ENCODE results near the gene GNB4. TPM values are rescaled to one million over a fixed set of nuclear protein-coding genes. Genes with fewer than 3 reads are reported as not detected.

GNB4 gene
- total and polyA plus RNA-seq, 3 experiments from 2014 or later, result 0.16 to 1.9 (median 1.5) TPM

DNA sequence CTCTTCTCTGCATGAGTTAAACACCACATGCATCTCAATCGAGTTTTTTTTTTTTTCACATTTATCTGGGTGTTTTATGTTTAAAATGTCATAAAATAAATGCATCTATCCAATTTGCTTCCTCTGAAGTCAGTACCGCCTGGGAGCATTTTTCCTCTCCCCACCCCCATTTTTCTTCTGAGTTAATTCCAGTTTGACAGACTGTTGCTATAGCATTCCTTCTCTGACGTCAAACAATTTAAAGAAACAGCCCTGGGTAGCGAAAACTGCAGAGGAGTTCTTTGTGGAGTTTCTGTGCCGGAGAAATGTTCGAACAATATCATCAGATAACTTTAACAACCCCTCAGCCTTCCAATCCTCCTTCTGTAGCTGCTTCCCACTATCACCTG lies 900 bp upstream of the GNB4 start:
- ChIA-PET POLR2A (no interaction called here), CTCF (no interaction called here)
- H3K4me3 ChIP-seq (ENCODE audit: low read length), result peak overlapping the region; percentile 45
- peak overlapping the region in 1 of 8 donors; percentile 4 for H3K27ac Mint-ChIP-seq
- H3K4me1 Mint-ChIP-seq, result peaks cover 14 to 19% (median 19%) of the 10 kb centered on the region in 3 donors
- peaks cover 0 to 4% (median 3%) of the 10 kb centered on the region in 3 donors for H3K36me3 Mint-ChIP-seq
- DNase-seq, result no peak
- no peaks in the 10 kb centered on the region for H3K36me3 ChIP-seq (ENCODE audit: insufficient read depth, low read length)
- H3K27me3 ChIP-seq (ENCODE audit: insufficient read depth, low read length, poor library complexity, severe bottlenecking), result peaks cover 7% of the 10 kb centered on the region
- H3K9me3 ChIP-seq (ENCODE audit: low read length), result no peaks in the 10 kb centered on the region
- H3K4me3 Mint-ChIP-seq, result peak overlapping the region; percentile 71 to 90 (median 81)
- H3K4me1 ChIP-seq (ENCODE audit: insufficient read depth, low read length), result peaks cover 8% of the 10 kb centered on the region
- peaks cover 28 to 67% of the 10 kb centered on the region in 2 donors for H3K27me3 Mint-ChIP-seq
- peaks cover 0 to 1% (median 0%) of the 10 kb centered on the region in 5 donors for H3K9me3 Mint-ChIP-seq
- H3K27ac ChIP-seq (ENCODE audit: low read depth, low read length), result no peak overlapping the region

DNA sequence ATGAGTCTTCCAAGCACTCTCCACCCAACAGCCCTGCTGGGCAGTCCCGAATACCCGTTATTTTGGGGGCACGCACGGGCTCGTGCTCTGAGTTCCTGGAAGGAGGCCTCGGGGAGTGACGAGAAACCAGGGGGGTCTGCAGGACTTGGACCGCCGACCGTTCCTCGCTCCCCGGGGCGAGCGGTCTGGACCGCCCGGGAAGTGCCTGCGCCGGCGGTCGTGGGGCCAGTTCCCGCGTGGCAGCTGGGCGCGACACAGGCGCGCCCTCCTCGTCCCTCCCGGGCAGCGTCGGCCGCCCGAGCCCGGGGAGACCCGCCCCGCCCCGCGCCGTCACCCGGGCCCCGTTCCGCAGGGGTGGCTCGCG lies 387 bp downstream of the GNB4 start:
- peaks cover 0 to 4% (median 3%) of the 10 kb centered on the region in 3 donors for H3K36me3 Mint-ChIP-seq
- H3K9me3 ChIP-seq (ENCODE audit: low read length), result no peaks in the 10 kb centered on the region
- no peak overlapping the region for H3K27ac Mint-ChIP-seq
- peak overlapping the region; percentile 18 for H3K27ac ChIP-seq (ENCODE audit: low read depth, low read length)
- H3K27me3 Mint-ChIP-seq, result peaks cover 31 to 70% of the 10 kb centered on the region in 2 donors
- peak overlapping the region; percentile 84 to 90 (median 85) for H3K4me3 Mint-ChIP-seq
- ChIA-PET CTCF (interaction anchor here (1.2 kb wide), 1 partner anchor 110 kb away, joined by 3 read pairs; no protein-coding TSS in a partner anchor), POLR2A (no interaction called here)
- H3K36me3 ChIP-seq (ENCODE audit: insufficient read depth, low read length), result no peaks in the 10 kb centered on the region
- H3K4me1 ChIP-seq (ENCODE audit: insufficient read depth, low read length), result peaks cover 8% of the 10 kb centered on the region
- H3K4me3 ChIP-seq (ENCODE audit: low read length), result peak overlapping the region; percentile 60
- no peak for DNase-seq
- H3K9me3 Mint-ChIP-seq, result peaks cover 0 to 1% (median 0%) of the 10 kb centered on the region in 5 donors
- peaks cover 7% of the 10 kb centered on the region for H3K27me3 ChIP-seq (ENCODE audit: insufficient read depth, low read length, poor library complexity, severe bottlenecking)
- peaks cover 14 to 19% (median 19%) of the 10 kb centered on the region in 3 donors for H3K4me1 Mint-ChIP-seq

DNA sequence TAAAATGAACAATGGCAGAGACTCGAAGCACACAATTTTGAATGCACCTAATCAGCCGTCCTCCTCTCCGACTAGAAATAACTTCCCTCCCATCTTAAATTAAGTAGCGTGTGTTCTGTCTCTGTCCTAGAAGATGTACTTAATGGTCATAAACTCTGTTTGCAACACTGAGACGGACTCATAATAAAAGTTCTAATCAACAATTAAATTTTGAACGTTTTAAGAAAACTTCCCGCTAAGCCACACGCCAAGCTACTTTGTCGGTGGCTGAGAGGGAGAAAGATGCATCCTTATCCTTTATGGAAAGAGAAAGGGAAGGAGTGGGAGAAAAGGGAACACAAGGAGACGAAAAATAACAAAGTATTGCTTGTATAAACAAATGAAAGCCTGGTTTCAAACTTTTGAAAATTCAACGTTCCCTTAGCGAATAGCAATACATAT lies 989 bp downstream of the GNB4 start:
- Histone ChIP-seq H3K36me3 (ENCODE audit: insufficient read depth, low read length) (no peaks in the 10 kb centered on the region), H3K4me1 (ENCODE audit: insufficient read depth, low read length) (peaks cover 8% of the 10 kb centered on the region), H3K9me3 (ENCODE audit: low read length) (no peaks in the 10 kb centered on the region), H3K4me3 (ENCODE audit: low read length) (peak overlapping the region; percentile 60), H3K27ac (ENCODE audit: low read depth, low read length) (peak overlapping the region; percentile 18), H3K27me3 (ENCODE audit: insufficient read depth, low read length, poor library complexity, severe bottlenecking) (peaks cover 7% of the 10 kb centered on the region)
- DNase-seq, result no peak
- Mint-ChIP-seq H3K9me3 (peaks cover 0 to 1% (median 0%) of the 10 kb centered on the region in 5 donors), H3K27ac (peak overlapping the region in 1 of 8 donors; percentile 62), H3K4me3 (peak overlapping the region; percentile 84 to 90 (median 85)), H3K36me3 (peaks cover 0 to 4% (median 3%) of the 10 kb centered on the region in 3 donors), H3K27me3 (peaks cover 32 to 65% of the 10 kb centered on the region in 2 donors), H3K4me1 (peaks cover 14 to 19% (median 19%) of the 10 kb centered on the region in 3 donors)
- ChIA-PET CTCF (no interaction called here), POLR2A (no interaction called here)

DNA sequence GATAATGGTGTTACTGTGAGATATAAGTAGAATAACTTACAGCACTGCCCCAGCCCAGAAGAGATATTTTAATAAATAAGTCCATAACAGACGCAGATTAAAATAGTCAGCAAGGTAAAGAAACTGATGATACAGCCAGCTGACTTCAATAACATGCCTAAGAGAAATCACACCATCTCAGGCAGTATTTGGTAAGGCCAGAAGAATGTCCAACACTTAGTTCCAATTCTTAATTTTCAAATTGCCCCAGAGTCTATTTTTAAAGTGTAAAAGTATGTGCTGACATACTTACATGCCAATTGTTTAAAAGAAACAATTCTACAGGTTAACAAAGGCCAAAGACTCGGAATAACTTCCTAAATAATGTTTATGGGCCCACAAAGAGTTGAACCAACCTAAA lies 1.6 kb downstream of the GNB4 start:
- Histone ChIP-seq H3K27ac (ENCODE audit: low read depth, low read length) (no peak overlapping the region), H3K9me3 (ENCODE audit: low read length) (no peaks in the 10 kb centered on the region), H3K36me3 (ENCODE audit: insufficient read depth, low read length) (no peaks in the 10 kb centered on the region), H3K4me1 (ENCODE audit: insufficient read depth, low read length) (peaks cover 8% of the 10 kb centered on the region), H3K27me3 (ENCODE audit: insufficient read depth, low read length, poor library complexity, severe bottlenecking) (peaks cover 7% of the 10 kb centered on the region), H3K4me3 (ENCODE audit: low read length) (no peak overlapping the region)
- Mint-ChIP-seq H3K9me3 (peaks cover 0 to 1% (median 0%) of the 10 kb centered on the region in 5 donors), H3K27me3 (peaks cover 34 to 60% of the 10 kb centered on the region in 2 donors), H3K36me3 (peaks cover 0 to 4% (median 3%) of the 10 kb centered on the region in 3 donors), H3K4me1 (peaks cover 14 to 19% (median 19%) of the 10 kb centered on the region in 3 donors), H3K4me3 (peak overlapping the region in 2 of 7 donors; percentile 33 to 85), H3K27ac (no peak overlapping the region)
- ChIA-PET CTCF (no interaction called here), POLR2A (no interaction called here)
- no peak for DNase-seq

DNA sequence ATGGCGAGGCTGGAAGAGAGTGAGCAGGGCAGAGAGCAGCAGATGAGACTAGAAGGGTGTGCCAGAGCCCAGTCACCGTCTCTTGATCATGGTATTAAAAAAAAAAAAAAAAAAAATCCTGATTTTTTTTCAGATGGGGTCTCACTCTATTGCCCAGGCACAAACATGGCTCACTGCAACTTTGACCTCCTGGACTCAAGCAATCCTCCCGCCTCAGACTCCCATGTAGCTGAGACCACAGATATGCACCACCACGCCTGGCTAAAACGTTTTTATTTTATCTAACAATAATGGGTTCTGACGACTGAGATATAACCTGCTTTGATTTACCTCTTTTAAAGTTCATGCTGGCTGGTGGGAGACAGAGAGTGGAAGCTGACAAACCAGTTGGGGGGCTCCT lies 4.0 kb downstream of the GNB4 start:
- no peaks in the 10 kb centered on the region for H3K9me3 ChIP-seq (ENCODE audit: low read length)
- no peaks in the 10 kb centered on the region for H3K36me3 ChIP-seq (ENCODE audit: insufficient read depth, low read length)
- Mint-ChIP-seq H3K27ac (no peak overlapping the region), H3K4me1 (peaks cover 12 to 19% (median 18%) of the 10 kb centered on the region in 3 donors), H3K36me3 (peaks cover 0 to 4% (median 3%) of the 10 kb centered on the region in 3 donors), H3K4me3 (no peak overlapping the region), H3K9me3 (peaks cover 0 to 1% (median 0%) of the 10 kb centered on the region in 5 donors), H3K27me3 (peaks cover 32 to 57% of the 10 kb centered on the region in 2 donors)
- ChIA-PET POLR2A (no interaction called here), CTCF (no interaction called here)
- DNase-seq, result no peak
- H3K27me3 ChIP-seq (ENCODE audit: insufficient read depth, low read length, poor library complexity, severe bottlenecking), result peaks cover 7% of the 10 kb centered on the region
- H3K27ac ChIP-seq (ENCODE audit: low read depth, low read length), result no peak overlapping the region
- no peak overlapping the region for H3K4me3 ChIP-seq (ENCODE audit: low read length)
- H3K4me1 ChIP-seq (ENCODE audit: insufficient read depth, low read length), result peaks cover 8% of the 10 kb centered on the region

DNA sequence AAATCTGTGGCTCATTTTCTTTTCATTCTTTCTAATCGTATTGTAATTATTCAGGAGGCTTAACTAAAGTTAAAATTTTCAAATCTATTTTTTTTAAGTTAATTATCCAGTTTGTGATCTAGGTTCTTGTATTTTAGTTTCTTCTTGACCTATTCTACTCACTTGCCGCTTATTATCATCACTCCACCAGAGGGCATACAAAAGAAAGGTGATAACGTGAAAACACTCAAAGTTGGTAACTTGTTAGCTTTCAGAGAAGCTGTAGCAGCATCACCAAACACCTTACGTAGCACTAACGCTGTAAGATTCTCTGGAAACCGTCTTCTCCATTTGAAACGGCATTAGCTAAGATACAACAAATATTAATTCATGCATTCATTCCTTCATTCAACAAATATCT lies 4.8 kb downstream of the GNB4 start:
- Histone ChIP-seq H3K4me1 (ENCODE audit: insufficient read depth, low read length) (peaks cover 8% of the 10 kb centered on the region), H3K27me3 (ENCODE audit: insufficient read depth, low read length, poor library complexity, severe bottlenecking) (peaks cover 7% of the 10 kb centered on the region), H3K9me3 (ENCODE audit: low read length) (no peaks in the 10 kb centered on the region), H3K4me3 (ENCODE audit: low read length) (no peak overlapping the region), H3K27ac (ENCODE audit: low read depth, low read length) (no peak overlapping the region), H3K36me3 (ENCODE audit: insufficient read depth, low read length) (no peaks in the 10 kb centered on the region)
- Mint-ChIP-seq H3K9me3 (peaks cover 0 to 1% (median 0%) of the 10 kb centered on the region in 5 donors), H3K4me1 (peaks cover 8 to 11% (median 11%) of the 10 kb centered on the region in 3 donors), H3K36me3 (peaks cover 0 to 4% (median 2%) of the 10 kb centered on the region in 3 donors), H3K4me3 (no peak overlapping the region), H3K27ac (no peak overlapping the region), H3K27me3 (peaks cover 28 to 50% of the 10 kb centered on the region in 2 donors)
- ChIA-PET CTCF (no interaction called here), POLR2A (no interaction called here)
- no peak for DNase-seq

DNA sequence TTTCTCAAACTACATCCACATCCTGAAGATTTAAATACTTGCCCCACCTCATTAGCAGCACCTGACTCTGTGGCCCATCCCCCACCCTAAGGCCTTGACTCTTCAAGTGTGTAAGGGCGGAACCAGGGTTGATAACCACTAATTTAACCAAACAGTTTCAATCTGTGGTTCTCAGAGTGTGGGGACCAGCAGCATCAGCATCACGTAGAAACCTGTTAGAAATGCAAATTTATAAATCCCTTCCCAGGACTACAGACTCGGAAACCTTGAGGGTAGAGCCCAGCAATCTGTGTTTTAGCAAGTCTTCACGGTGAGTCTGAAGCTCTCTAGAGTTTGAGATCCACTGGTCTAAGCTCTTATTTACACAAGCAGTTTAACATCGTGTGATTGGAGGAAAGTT lies 12.4 kb downstream of the GNB4 start:
- no peaks in the 10 kb centered on the region for H3K36me3 ChIP-seq (ENCODE audit: insufficient read depth, low read length)
- ChIA-PET CTCF (no interaction called here), POLR2A (no interaction called here)
- no peaks in the 10 kb centered on the region for H3K27me3 ChIP-seq (ENCODE audit: insufficient read depth, low read length, poor library complexity, severe bottlenecking)
- Mint-ChIP-seq H3K27ac (peak overlapping the region in 1 of 8 donors; percentile 17), H3K4me1 (peaks cover 0 to 16% (median 5%) of the 10 kb centered on the region in 3 donors), H3K4me3 (no peak overlapping the region), H3K36me3 (no peaks in the 10 kb centered on the region), H3K9me3 (no peaks in the 10 kb centered on the region), H3K27me3 (peaks cover 0 to 7% of the 10 kb centered on the region in 2 donors)
- no peak overlapping the region for H3K4me3 ChIP-seq (ENCODE audit: low read length)
- no peaks in the 10 kb centered on the region for H3K4me1 ChIP-seq (ENCODE audit: insufficient read depth, low read length)
- H3K9me3 ChIP-seq (ENCODE audit: low read length), result no peaks in the 10 kb centered on the region
- DNase-seq, result no peak
- no peak overlapping the region for H3K27ac ChIP-seq (ENCODE audit: low read depth, low read length)

DNA sequence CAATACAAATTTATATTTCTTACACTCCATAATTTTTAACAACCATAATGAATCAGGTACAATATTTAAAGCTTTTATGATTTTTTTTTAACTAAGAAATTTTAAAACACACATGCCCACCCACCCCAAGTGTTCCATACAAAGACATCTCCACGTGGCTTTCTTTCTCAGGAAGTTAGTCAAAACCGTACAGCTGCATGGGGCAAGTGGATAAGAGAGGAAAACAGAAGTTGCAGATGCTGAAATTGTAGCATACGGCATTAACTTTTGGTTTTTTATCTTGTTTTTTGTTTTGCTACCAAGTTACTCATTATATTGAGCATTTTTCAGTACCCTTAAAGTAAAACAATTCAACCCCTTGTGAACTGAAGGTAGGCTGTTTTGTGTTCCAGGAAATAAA lies 14.8 kb downstream of the GNB4 start:
- Mint-ChIP-seq H3K27ac (no peak overlapping the region), H3K9me3 (no peaks in the 10 kb centered on the region), H3K4me1 (peaks cover 0 to 16% (median 5%) of the 10 kb centered on the region in 3 donors), H3K4me3 (no peak overlapping the region), H3K27me3 (peaks cover 0 to 6% of the 10 kb centered on the region in 2 donors), H3K36me3 (no peaks in the 10 kb centered on the region)
- Histone ChIP-seq H3K36me3 (ENCODE audit: insufficient read depth, low read length) (no peaks in the 10 kb centered on the region), H3K4me3 (ENCODE audit: low read length) (no peak overlapping the region), H3K4me1 (ENCODE audit: insufficient read depth, low read length) (no peaks in the 10 kb centered on the region), H3K9me3 (ENCODE audit: low read length) (no peaks in the 10 kb centered on the region), H3K27ac (ENCODE audit: low read depth, low read length) (no peak overlapping the region), H3K27me3 (ENCODE audit: insufficient read depth, low read length, poor library complexity, severe bottlenecking) (no peaks in the 10 kb centered on the region)
- DNase-seq, result no peak
- POLR2A ChIA-PET, result no interaction called here
- CTCF ChIA-PET, result no interaction called here
